ENCODE measurements around the gene KRTAP10-11.

Gene KRTAP10-11

GRCh38 chr21:44639331-44639655 is 6.9 kb upstream of the KRTAP10-11 start:
- Histone ChIP-seq H3K9me3 (no peaks in the 10 kb centered on the region), H3K27me3 (ENCODE audit: low read depth) (no peaks in the 10 kb centered on the region), H3K4me1 (no peaks in the 10 kb centered on the region), H3K4me3 (no peak overlapping the region), H3K36me3 (replicated peaks) (no peaks in the 10 kb centered on the region)
- DNase-seq (ENCODE audit: low spot score in 2 of 2) = no peak
- in situ Hi-C loops (cut with MboI; ENCODE audit: low sequenced_read_pairs) = no loop called here

- DNase-seq (ENCODE audit: low spot score in 2 of 2) = no peak
- Histone ChIP-seq H3K4me1 (no peaks in the 10 kb centered on the region), H3K36me3 (replicated peaks) (no peaks in the 10 kb centered on the region), H3K27me3 (ENCODE audit: low read depth) (no peaks in the 10 kb centered on the region), H3K9me3 (no peaks in the 10 kb centered on the region), H3K4me3 (no peak overlapping the region)
- in situ Hi-C loops (cut with MboI; ENCODE audit: low sequenced_read_pairs) = loop anchor here (10.0 kb wide), 1 partner anchor 64 kb away; no protein-coding TSS in a partner anchor
Observed at GRCh38 chr21:44640761-44641160, 5.5 kb upstream of the KRTAP10-11 start.

GRCh38 chr21:44643741-44644310 is 2.4 kb upstream of the KRTAP10-11 start:
- in situ Hi-C loops (cut with MboI; ENCODE audit: low sequenced_read_pairs) = loop anchor here (10.0 kb wide), 1 partner anchor 61 kb away; no protein-coding TSS in a partner anchor
- Histone ChIP-seq H3K36me3 (replicated peaks) (no peaks in the 10 kb centered on the region), H3K27me3 (ENCODE audit: low read depth) (no peaks in the 10 kb centered on the region), H3K9me3 (no peaks in the 10 kb centered on the region), H3K4me3 (no peak overlapping the region), H3K4me1 (no peaks in the 10 kb centered on the region)
- no peak for DNase-seq (ENCODE audit: low spot score in 2 of 2)

DNA sequence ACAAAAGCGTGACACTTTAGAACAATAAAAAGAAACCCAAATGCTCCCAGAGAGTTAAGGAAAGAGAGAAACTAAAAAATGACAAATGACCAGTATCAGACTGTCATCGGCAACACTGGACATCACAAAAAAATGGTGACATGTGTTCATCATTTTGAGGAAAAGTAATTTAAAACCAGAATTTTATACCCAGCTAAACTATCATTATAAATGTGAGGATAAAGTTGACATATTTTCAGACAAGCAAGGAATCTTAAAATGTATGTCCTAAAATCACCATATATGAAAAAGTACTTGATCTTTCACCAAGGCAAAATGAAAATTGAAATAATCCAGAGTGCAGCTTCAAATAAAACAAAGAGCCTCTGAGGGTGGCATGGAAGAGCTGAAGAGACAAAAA is 1.3 kb upstream of the KRTAP10-11 start:
- no peak for DNase-seq (ENCODE audit: low spot score in 2 of 2)
- no peaks in the 10 kb centered on the region for H3K27me3 ChIP-seq (ENCODE audit: low read depth)
- in situ Hi-C loops (cut with MboI; ENCODE audit: low sequenced_read_pairs) = loop anchor here (10.0 kb wide), 1 partner anchor 60 kb away; no protein-coding TSS in a partner anchor
- no peaks in the 10 kb centered on the region for H3K9me3 ChIP-seq
- no peak overlapping the region for H3K4me3 ChIP-seq
- no peaks in the 10 kb centered on the region for H3K4me1 ChIP-seq
- H3K36me3 ChIP-seq (replicated peaks) = no peaks in the 10 kb centered on the region

- Histone ChIP-seq H3K36me3 (replicated peaks) (no peaks in the 10 kb centered on the region), H3K9me3 (no peaks in the 10 kb centered on the region), H3K27me3 (ENCODE audit: low read depth) (no peaks in the 10 kb centered on the region), H3K4me1 (no peaks in the 10 kb centered on the region), H3K4me3 (no peak overlapping the region)
- DNase-seq (ENCODE audit: low spot score in 2 of 2) = no peak
- in situ Hi-C loops (cut with MboI; ENCODE audit: low sequenced_read_pairs) = loop anchor here (10.0 kb wide), 1 partner anchor 58 kb away; no protein-coding TSS in a partner anchor
Observed at GRCh38 chr21:44647222-44647552, 973 bp downstream of the KRTAP10-11 start.

- no peaks in the 10 kb centered on the region for H3K27me3 ChIP-seq (ENCODE audit: low read depth)
- no peaks in the 10 kb centered on the region for H3K4me1 ChIP-seq
- DNase-seq (ENCODE audit: low spot score in 2 of 2) = no peak
- H3K9me3 ChIP-seq = no peaks in the 10 kb centered on the region
- in situ Hi-C loops (cut with MboI; ENCODE audit: low sequenced_read_pairs) = loop anchor here (10.0 kb wide), 1 partner anchor 56 kb away; no protein-coding TSS in a partner anchor
- H3K4me3 ChIP-seq = no peak overlapping the region
- no peaks in the 10 kb centered on the region for H3K36me3 ChIP-seq (replicated peaks)
Observed at GRCh38 chr21:44648557-44649311, 2.5 kb downstream of the KRTAP10-11 start.

GRCh38 chr21:44649521-44650100 is 3.4 kb downstream of the KRTAP10-11 start:
- Histone ChIP-seq H3K9me3 (no peaks in the 10 kb centered on the region), H3K4me1 (no peaks in the 10 kb centered on the region), H3K36me3 (replicated peaks) (no peaks in the 10 kb centered on the region), H3K27me3 (ENCODE audit: low read depth) (no peaks in the 10 kb centered on the region), H3K4me3 (no peak overlapping the region)
- in situ Hi-C loops (cut with MboI; ENCODE audit: low sequenced_read_pairs) = loop anchor here (10.0 kb wide), 1 partner anchor 55 kb away; no protein-coding TSS in a partner anchor
- DNase-seq (ENCODE audit: low spot score in 2 of 2) = no peak

DNA sequence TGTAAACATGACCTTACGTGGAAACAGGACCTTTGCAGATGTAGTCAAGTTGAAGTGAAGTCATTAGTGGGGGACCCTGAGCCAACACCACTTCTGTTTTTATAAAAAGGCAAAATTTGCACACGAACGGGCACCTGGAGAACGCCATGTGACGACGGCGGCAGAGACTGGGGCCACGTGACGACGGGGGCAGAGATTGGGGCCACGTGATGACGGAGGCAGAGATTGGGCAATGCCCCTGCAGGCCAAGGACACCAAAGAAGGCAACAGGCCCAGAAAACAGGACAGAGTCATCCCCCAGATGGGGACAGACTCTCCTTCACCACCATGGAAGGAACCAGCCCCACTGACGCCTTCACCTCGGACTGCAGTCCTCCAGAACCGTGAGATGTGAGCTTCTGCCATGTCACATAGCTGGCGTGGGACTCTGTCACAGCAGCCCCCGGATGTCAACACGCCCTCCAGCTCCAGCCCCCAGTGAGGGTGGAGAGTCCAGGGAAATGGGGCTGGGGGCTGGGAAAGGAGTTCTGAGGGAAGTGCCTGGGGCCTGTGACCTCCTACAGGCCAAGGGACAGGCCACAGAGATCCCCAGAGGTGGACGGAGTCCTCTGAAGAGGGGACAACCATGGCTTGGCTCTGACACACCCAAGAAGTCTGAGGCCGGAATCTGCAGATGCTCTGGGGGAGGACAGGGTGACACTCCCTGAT is 4.2 kb downstream of the KRTAP10-11 start:
- Histone ChIP-seq H3K36me3 (replicated peaks) (no peaks in the 10 kb centered on the region), H3K9me3 (no peaks in the 10 kb centered on the region), H3K4me3 (no peak overlapping the region), H3K27me3 (ENCODE audit: low read depth) (no peaks in the 10 kb centered on the region), H3K4me1 (no peaks in the 10 kb centered on the region)
- DNase-seq (ENCODE audit: low spot score in 2 of 2) = no peak
- in situ Hi-C loops (cut with MboI; ENCODE audit: low sequenced_read_pairs) = no loop called here

DNA sequence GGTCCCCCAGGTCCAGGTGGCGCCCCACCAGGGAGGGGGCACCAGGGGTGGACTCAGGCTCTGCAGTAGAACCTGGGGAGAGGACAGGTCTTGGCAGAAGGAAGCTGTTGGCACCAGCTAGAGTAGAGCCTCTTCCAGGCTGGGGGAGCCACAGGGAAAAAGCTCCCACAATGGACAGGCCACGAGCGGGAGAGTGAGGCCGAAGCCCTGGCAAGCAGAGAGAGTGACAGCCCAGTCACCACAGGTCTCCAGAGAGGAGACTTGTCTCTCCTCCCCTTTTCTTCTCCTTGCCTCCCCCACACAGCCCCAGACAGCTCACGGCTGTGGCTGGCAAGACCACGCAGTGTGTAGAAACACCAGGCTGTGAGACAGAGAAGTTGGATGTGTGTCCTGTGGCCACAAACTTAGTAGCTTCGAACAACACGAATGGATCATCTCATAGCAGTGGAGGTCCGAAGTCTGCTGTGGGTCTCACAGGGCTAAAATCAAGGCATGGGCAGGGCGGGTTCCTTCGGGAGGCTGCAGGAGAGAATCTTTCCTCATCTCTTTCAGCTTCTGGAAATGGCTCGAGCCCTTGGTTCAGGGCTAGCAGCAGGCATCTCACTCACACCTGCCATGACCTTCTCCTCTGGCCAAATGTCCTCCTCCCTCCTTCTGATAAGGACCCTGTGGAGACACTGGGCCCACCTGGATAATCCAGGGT is 4.9 kb downstream of the KRTAP10-11 start:
- no peaks in the 10 kb centered on the region for H3K4me1 ChIP-seq
- in situ Hi-C loops (cut with MboI; ENCODE audit: low sequenced_read_pairs) = no loop called here
- no peak for DNase-seq (ENCODE audit: low spot score in 2 of 2)
- H3K27me3 ChIP-seq (ENCODE audit: low read depth) = no peaks in the 10 kb centered on the region
- H3K36me3 ChIP-seq (replicated peaks) = no peaks in the 10 kb centered on the region
- no peak overlapping the region for H3K4me3 ChIP-seq
- no peaks in the 10 kb centered on the region for H3K9me3 ChIP-seq

DNA sequence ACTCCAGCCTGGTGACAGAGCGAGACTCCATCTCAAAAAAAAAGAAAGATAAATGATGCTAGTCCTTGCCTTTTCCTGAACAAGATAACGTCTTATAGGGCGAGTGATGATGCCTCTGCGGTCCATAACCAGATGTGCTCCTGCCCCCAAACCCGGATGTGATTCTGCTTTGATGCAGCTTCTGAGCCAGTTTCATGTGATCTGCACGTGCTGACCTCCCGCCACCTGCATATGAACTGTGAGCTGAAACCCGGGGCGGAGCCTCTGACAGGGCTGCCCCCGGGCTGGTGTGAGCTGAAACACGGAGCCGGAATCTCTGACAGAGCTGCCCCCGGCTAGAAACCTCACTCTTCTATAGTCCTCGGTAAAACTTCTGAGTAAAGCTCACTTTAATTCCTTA is 6.9 kb downstream of the KRTAP10-11 start:
- Histone ChIP-seq H3K4me1 (no peaks in the 10 kb centered on the region), H3K4me3 (no peak overlapping the region), H3K9me3 (no peaks in the 10 kb centered on the region), H3K27me3 (ENCODE audit: low read depth) (no peaks in the 10 kb centered on the region), H3K36me3 (replicated peaks) (no peaks in the 10 kb centered on the region)
- in situ Hi-C loops (cut with MboI; ENCODE audit: low sequenced_read_pairs) = no loop called here
- DNase-seq (ENCODE audit: low spot score in 2 of 2) = no peak

DNA sequence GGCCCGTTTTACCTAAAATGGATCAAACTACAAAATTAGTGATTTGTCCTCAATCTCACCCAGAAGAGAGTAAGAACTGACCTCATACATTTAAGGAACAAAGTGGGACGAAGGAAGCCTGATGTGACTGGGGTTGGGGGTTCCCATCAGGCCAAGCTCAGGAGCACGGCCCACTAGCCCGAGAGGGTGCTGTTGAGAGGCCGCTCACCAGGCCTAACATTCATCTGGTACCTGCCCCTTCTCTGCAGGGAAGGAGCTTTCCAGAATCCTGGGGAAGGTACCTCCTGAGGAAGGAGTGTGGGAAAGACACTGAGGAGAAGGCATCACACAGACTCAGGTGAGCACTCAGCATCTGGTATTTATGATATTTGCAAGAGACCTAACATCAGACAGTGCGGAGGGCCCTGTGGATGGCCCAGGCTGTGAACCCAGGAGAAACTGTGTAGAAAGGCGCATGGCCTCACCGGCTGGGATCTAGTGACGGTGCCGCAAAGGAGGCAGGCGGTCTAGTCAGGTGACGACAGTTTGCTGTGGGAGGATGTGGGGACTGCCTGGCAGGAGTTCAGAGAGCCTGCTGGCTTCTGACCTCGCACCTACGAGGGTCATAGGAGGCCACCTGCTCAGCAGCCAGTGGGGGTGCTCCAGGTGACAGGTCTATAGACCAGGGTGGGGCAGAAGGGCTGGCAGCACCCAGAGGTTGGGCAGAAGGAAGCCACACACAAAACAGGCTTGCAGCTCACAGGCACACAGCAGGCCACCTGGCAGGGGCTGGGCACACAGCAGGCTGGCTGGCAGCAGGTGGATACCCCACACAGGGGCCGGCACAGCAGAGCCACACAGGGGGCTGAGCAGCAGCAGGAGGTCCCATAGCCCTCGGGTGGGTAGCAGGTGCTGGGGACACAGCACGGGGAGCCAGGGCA is 7.7 kb downstream of the KRTAP10-11 start:
- in situ Hi-C loops (cut with MboI; ENCODE audit: low sequenced_read_pairs) = no loop called here
- H3K9me3 ChIP-seq = no peaks in the 10 kb centered on the region
- H3K4me3 ChIP-seq = no peak overlapping the region
- no peak for DNase-seq (ENCODE audit: low spot score in 2 of 2)
- no peaks in the 10 kb centered on the region for H3K4me1 ChIP-seq
- H3K36me3 ChIP-seq (replicated peaks) = no peaks in the 10 kb centered on the region
- no peaks in the 10 kb centered on the region for H3K27me3 ChIP-seq (ENCODE audit: low read depth)

DNA sequence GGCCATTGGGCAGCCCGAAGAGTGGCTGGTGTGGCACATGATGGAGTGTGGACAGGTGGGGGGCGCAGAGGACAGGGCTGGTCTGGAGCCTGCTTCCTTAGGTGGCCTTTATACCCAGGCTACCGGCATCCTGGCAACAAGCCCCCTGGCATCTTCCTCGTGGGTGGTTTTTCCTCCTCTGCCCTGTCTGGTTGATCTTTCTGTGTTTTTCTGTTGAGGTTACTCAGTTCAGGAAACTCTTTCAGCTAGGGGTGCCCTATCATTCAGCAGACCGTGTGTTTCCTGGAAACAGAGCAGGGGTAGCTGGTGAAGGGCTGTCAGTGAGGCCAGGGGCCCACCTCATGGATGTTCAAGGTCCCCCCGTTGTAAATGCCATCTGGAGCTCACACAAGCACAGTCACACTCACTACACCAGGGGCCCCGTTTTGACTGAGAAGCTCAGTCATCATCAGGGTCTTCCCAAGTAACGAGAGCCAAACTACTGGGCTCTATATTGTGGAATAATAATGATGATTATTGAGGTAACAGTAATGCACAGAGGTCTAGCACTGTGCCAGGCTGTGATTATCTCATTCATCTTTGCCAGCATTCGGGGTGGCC is 8.5 kb downstream of the KRTAP10-11 start, which contains the start of gene KRTAP12-4:
Gene KRTAP12-4 (minus strand): TSS at position 84 of the 600 bp plus-strand sequence. CDS start 45 bp downstream, at position 39.
- in situ Hi-C loops (cut with MboI; ENCODE audit: low sequenced_read_pairs) = no loop called here
- Histone ChIP-seq H3K9me3 (no peaks in the 10 kb centered on the region), H3K4me3 (no peak within 1 kb of the TSS), H3K27me3 (ENCODE audit: low read depth) (no peaks in the 10 kb centered on the region), H3K4me1 (no peaks in the 10 kb centered on the region), H3K36me3 (replicated peaks) (no peaks in the 10 kb centered on the region)
- no peak for DNase-seq (ENCODE audit: low spot score in 2 of 2)

Data from HAP-1 (cell line).